Fibroblast of pulmonary artery (primary cell): ENCODE results near the gene SAMD11.

Experiments
- DNase-seq: peaks from one replicate; pipeline ENCODE4 v3.0.0-alpha.2; 2010; ENCODE audit warnings: low read depth
- H3K4me3 ChIP-seq: replicated peaks from 2 replicates; pipeline ENCODE4 v1.5.1; 2011; ENCODE audit warnings: low read depth, mild to moderate bottlenecking, control low read depth, low read length, moderate library complexity
- TF ChIP-seq, protein P1 (sequence below): IDR thresholded peaks from 2 replicates; pipeline ENCODE4 v1.5.1; 2011; ENCODE audit warnings: mild to moderate bottlenecking, control low read depth, low read length, inconsistent platforms; ENCODE audit errors: missing control alignments

Gene SAMD11

GRCh38 chr1:971751-972506 lies 48.2 kb downstream of the SAMD11 start:
- TF ChIP-seq, protein P1, sequence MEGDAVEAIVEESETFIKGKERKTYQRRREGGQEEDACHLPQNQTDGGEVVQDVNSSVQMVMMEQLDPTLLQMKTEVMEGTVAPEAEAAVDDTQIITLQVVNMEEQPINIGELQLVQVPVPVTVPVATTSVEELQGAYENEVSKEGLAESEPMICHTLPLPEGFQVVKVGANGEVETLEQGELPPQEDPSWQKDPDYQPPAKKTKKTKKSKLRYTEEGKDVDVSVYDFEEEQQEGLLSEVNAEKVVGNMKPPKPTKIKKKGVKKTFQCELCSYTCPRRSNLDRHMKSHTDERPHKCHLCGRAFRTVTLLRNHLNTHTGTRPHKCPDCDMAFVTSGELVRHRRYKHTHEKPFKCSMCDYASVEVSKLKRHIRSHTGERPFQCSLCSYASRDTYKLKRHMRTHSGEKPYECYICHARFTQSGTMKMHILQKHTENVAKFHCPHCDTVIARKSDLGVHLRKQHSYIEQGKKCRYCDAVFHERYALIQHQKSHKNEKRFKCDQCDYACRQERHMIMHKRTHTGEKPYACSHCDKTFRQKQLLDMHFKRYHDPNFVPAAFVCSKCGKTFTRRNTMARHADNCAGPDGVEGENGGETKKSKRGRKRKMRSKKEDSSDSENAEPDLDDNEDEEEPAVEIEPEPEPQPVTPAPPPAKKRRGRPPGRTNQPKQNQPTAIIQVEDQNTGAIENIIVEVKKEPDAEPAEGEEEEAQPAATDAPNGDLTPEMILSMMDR, result no peak
- no peak overlapping the region for H3K4me3 ChIP-seq
- DNase-seq, result no peak

GRCh38 chr1:972726-973458 lies 49.2 kb downstream of the SAMD11 start:
- TF ChIP-seq, protein P1, result no peak
- no peak overlapping the region for H3K4me3 ChIP-seq
- no peak for DNase-seq

- H3K4me3 ChIP-seq, result no peak overlapping the region
- TF ChIP-seq, protein P1, result no peak
These were observed 50.0 kb downstream of the SAMD11 start for GRCh38 chr1:973459-974292.

GRCh38 chr1:974293-974640 lies 50.5 kb downstream of the SAMD11 start:
- no peak overlapping the region for H3K4me3 ChIP-seq
- no peak for DNase-seq
- TF ChIP-seq, protein P1, result no peak

More at GRCh38 chr1:973459-974292, 50.0 kb downstream of the SAMD11 start:
- no peak for DNase-seq

DNA sequence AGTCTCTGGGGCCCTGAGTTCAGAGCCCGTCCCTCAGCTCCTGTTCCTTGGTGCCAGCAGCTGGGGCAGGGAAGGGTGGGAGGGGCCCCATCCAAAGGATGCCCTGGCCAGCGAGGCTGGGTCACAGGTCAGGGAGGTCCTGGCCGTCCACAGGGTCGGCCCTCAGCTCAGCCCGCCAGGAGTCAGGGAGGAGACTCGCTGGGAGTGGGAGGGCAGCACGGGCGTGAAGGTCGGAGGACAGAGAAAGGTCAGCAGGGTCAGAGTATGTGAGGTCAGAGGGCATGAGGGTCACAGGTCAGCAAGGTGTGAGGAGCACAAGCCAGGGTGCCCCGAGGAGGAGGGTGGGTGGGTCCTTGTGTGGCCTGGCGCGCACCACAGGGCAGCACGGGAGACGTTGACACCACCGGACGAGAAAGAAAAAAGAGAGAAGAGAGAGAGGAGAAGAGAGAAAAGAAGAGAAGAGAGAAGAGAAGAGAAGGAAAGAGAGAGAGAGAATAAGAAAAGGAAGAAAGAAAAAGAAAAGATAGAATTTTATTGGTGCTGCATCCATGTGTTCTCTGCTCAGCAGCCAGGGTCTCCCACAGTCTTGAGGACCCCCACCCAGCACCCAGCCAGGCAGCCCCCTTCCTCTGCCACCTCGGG lies 51.1 kb downstream of the SAMD11 start:
- no peak for DNase-seq
- TF ChIP-seq, protein P1, result no peak

DNA sequence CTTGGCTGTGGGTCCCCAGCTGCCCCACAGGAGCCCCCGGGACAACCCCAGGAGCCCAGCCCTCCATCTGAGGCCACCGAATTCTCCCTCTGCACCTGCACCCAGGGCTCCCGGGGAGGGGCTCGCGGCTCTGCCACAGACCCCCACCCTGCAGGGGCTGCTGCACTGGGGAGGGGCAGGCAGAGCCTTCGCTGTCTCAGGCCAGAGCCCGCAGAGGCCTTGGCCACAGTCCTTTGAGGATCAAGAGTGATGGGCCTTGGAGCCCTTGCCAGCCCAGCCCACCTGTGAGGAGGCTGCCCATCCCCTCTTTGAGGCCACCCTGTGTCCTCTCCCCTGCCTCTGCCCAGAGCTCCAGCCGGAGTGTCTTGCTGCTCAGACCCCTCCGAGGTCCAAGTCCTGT lies 51.6 kb downstream of the SAMD11 start:
- no peak overlapping the region for H3K4me3 ChIP-seq
- TF ChIP-seq, protein P1, result no peak
- DNase-seq, result no peak

More for the DNA sequence above, 51.1 kb downstream of the SAMD11 start:
- no peak overlapping the region for H3K4me3 ChIP-seq
